H9 (cell line): ENCODE data around the gene MATN4. TPM values are rescaled to one million over a fixed set of nuclear protein-coding genes. Genes with fewer than 3 reads are reported as not detected.
A peak's percentile ranks its signal among the peaks of the same experiment; 100 is the strongest.

ENCODE experiments used
- DNase-seq: peaks from one replicate; pipeline ENCODE4 v3.0.0-alpha.2; 2017
- H2AFZ ChIP-seq: one replicate; pipeline ENCODE4 v1.6.1; 2013; ENCODE audit warnings: mild to moderate bottlenecking, low read length, control low read depth, moderate library complexity
- H2AK5ac ChIP-seq: 2 replicates; pipeline ENCODE4 v1.6.1; 2013; ENCODE audit warnings: low read length, control low read depth, mixed read lengths; ENCODE audit not compliant: insufficient read length
- H2BK120ac ChIP-seq: one replicate; pipeline ENCODE4 v1.6.1; 2013; ENCODE audit warnings: low read depth, mild to moderate bottlenecking, low read length, control low read depth, inconsistent platforms; ENCODE audit not compliant: poor library complexity, severe bottlenecking
- H2BK12ac ChIP-seq: 2 replicates; pipeline ENCODE4 v1.6.1; 2013; ENCODE audit warnings: low read length, control low read depth, mixed read lengths, low read depth; ENCODE audit not compliant: insufficient read length
- H2BK15ac ChIP-seq: 2 replicates; pipeline ENCODE4 v1.6.1; 2013; ENCODE audit warnings: low read depth, low read length, control low read depth
- H2BK20ac ChIP-seq: one replicate; pipeline ENCODE4 v1.6.1; 2013; ENCODE audit warnings: low read depth, mild to moderate bottlenecking, low read length, control low read depth, inconsistent platforms; ENCODE audit not compliant: poor library complexity, severe bottlenecking
- H2BK5ac ChIP-seq: 2 replicates; pipeline ENCODE4 v1.6.1; 2013; ENCODE audit warnings: low read length, control low read depth, mixed read lengths; ENCODE audit not compliant: insufficient read length
- H3K14ac ChIP-seq: 2 replicates; pipeline ENCODE4 v1.6.1; 2013; ENCODE audit warnings: low read length, control low read depth; ENCODE audit not compliant: insufficient read depth
- H3K18ac ChIP-seq: 2 replicates; pipeline ENCODE4 v1.6.1; 2013; ENCODE audit warnings: low read depth, mild to moderate bottlenecking, mixed read lengths, low read length, control low read depth; ENCODE audit not compliant: insufficient read length
- H3K23ac ChIP-seq: 2 replicates; pipeline ENCODE4 v1.6.1; 2013; ENCODE audit warnings: low read length, control low read depth, mixed read lengths, low read depth; ENCODE audit not compliant: insufficient read length
- H3K23me2 ChIP-seq: 2 replicates; pipeline ENCODE4 v1.6.1; 2013; ENCODE audit warnings: low read depth, mild to moderate bottlenecking, mixed read lengths, low read length, control low read depth; ENCODE audit not compliant: insufficient read length, poor library complexity, severe bottlenecking
- H3K27ac ChIP-seq: 2 replicates; pipeline ENCODE4 v1.5.1; 2013; ENCODE audit warnings: low read length, control low read depth, mixed read lengths, low read depth; ENCODE audit not compliant: insufficient read length
- H3K27me3 ChIP-seq: 2 replicates; pipeline ENCODE4 v1.6.1; 2013; ENCODE audit warnings: low read length, control low read depth, inconsistent platforms; ENCODE audit not compliant: insufficient read depth
- H3K4ac ChIP-seq: 2 replicates; pipeline ENCODE4 v1.6.1; 2013; ENCODE audit warnings: low read depth, mild to moderate bottlenecking, control low read depth, inconsistent platforms, low read length, moderate library complexity
- H3K4me1 ChIP-seq: 2 replicates; pipeline ENCODE4 v1.6.1; 2013; ENCODE audit warnings: low read length, control low read depth, inconsistent platforms; ENCODE audit not compliant: insufficient read depth
- H3K4me2 ChIP-seq: 2 replicates; pipeline ENCODE4 v1.6.1; 2013; ENCODE audit warnings: low read length, control low read depth, mixed read lengths; ENCODE audit not compliant: insufficient read length, insufficient read depth
- H3K56ac ChIP-seq: 2 replicates; pipeline ENCODE4 v1.6.1; 2013; ENCODE audit warnings: low read depth, mild to moderate bottlenecking, mixed read lengths, low read length, control low read depth; ENCODE audit not compliant: insufficient read length
- H3K79me1 ChIP-seq: 2 replicates; pipeline ENCODE4 v1.6.1; 2013; ENCODE audit warnings: low read depth, mild to moderate bottlenecking, moderate library complexity, low read length, control low read depth, inconsistent platforms; ENCODE audit not compliant: insufficient read depth, poor library complexity, severe bottlenecking
- H3K79me2 ChIP-seq: 2 replicates; pipeline ENCODE4 v1.6.1; 2013; ENCODE audit warnings: low read length, control low read depth, inconsistent platforms; ENCODE audit not compliant: insufficient read depth
- H3K9ac ChIP-seq: 2 replicates; pipeline ENCODE4 v1.6.1; 2013; ENCODE audit warnings: low read length, control low read depth, mixed read lengths; ENCODE audit not compliant: insufficient read length; ENCODE audit errors: extremely low read depth
- H3K9me3 ChIP-seq: one replicate; pipeline ENCODE4 v1.6.1; 2013; ENCODE audit warnings: low read depth, low read length, inconsistent platforms; ENCODE audit not compliant: control insufficient read depth
- H3T11ph ChIP-seq: one replicate; pipeline ENCODE4 v1.6.1; 2013; ENCODE audit warnings: mild to moderate bottlenecking, low read length, control low read depth, inconsistent platforms
- H4K20me1 ChIP-seq: one replicate; pipeline ENCODE4 v1.6.1; 2013; ENCODE audit not compliant: control insufficient read depth, insufficient read length, insufficient read depth
- H4K5ac ChIP-seq: 2 replicates; pipeline ENCODE4 v1.6.1; 2013; ENCODE audit warnings: low read depth, mild to moderate bottlenecking, mixed read lengths, low read length, control low read depth; ENCODE audit not compliant: insufficient read length
- H4K8ac ChIP-seq: replicated peaks from 2 replicates; pipeline ENCODE4 v1.6.1; 2013; ENCODE audit warnings: low read length, control low read depth, mixed read lengths, low read depth; ENCODE audit not compliant: insufficient read length
- H4K91ac ChIP-seq: 2 replicates; pipeline ENCODE4 v1.6.1; 2013; ENCODE audit warnings: low read depth, mild to moderate bottlenecking, moderate library complexity, mixed read lengths, low read length, control low read depth; ENCODE audit not compliant: insufficient read length
- H3K27ac Mint-ChIP-seq, 3 experiments: 2 replicates in 2 of 3; 3 replicates in 1 of 3; pipeline ENCODE4 v1.8.0; 2020 to 2021; ENCODE audit warnings: mixed read lengths in 3 of 3, mild to moderate bottlenecking in 1 of 3, moderate library complexity in 1 of 3
- H3K27me3 Mint-ChIP-seq: 2 replicates; pipeline ENCODE4 v1.8.0; 2021; ENCODE audit warnings: low read depth, mild to moderate bottlenecking, moderate library complexity, mixed read lengths
- H3K36me3 Mint-ChIP-seq, 3 experiments: 2 replicates in 2 of 3; 3 replicates in 1 of 3; pipeline ENCODE4 v1.8.0; 2020 to 2021; ENCODE audit warnings: low read depth in 3 of 3, mixed read lengths in 3 of 3; ENCODE audit not compliant: insufficient read depth in 1 of 3
- H3K4me1 Mint-ChIP-seq, 2 experiments: 2 replicates each; pipeline ENCODE4 v1.8.0; 2020; ENCODE audit warnings: mixed read lengths in 2 of 2
- H3K4me3 Mint-ChIP-seq, 2 experiments: 2 replicates in 1 of 2; 3 replicates in 1 of 2; pipeline ENCODE4 v1.8.0; 2020 to 2021; ENCODE audit warnings: mild to moderate bottlenecking in 2 of 2, mixed read lengths in 2 of 2, moderate library complexity in 1 of 2
- H3K9me3 Mint-ChIP-seq, 2 experiments: 2 replicates in 1 of 2; 3 replicates in 1 of 2; pipeline ENCODE4 v1.8.0; 2020; ENCODE audit warnings: mild to moderate bottlenecking in 2 of 2, mixed read lengths in 2 of 2, moderate library complexity in 1 of 2
- WGBS: extraction: QIAGEN DNeasy Blood & Tissue Kit; methylation state at CpG from one replicate; pipeline ENCODE4 v1.1.7; 2013; ENCODE audit warnings: missing lambda C conversion rate, low lambda C conversion rate, mixed read lengths; ENCODE audit not compliant: insufficient read length; ENCODE audit errors: extremely low coverage; 5-methylcytosine and 5-hydroxymethylcytosine counted together
- total RNA-seq: library from RNA; stranded (reverse); gene quantifications from 2 replicates; pipeline ENCODE4 v1.2.1, GENCODE V29; 2021
- TF ChIP-seq, protein P1 (sequence below): fragments of 200-600 bp; sonication (generic); conservative IDR thresholded peaks from 3 replicates; pipeline ENCODE4 v1.8.0; 2021; ENCODE audit warnings: antibody characterized with exemption, mild to moderate bottlenecking

The MATN4 gene
- total RNA-seq, 1 experiment from 2014 or later: 0.11 TPM

DNA sequence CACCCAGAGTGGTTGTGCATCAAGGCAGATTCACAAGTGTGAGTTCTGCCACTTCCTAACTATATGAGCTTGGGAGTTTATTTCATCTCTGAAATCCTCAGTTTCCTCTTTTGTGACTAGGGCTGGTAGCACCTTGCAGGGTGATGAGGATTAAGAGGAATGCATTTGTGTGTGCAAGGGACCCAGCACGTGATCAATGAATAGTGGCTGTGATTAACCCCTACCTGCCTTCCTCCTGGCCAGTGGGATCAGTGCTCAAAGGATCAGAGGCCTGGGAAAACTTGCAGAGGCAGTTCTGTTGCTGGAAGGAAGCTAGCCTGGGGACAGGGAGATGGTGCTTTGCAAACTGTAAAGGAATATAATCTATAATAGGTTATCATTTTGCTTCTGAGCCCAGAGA, 32.9 kb upstream of the MATN4 start:
- peak overlapping the region; percentile 96 to 99 (median 98) for H3K27ac Mint-ChIP-seq
- H3K9me3 Mint-ChIP-seq: no peaks in the 10 kb centered on the region
- Histone ChIP-seq H2AK5ac (no peak overlapping the region), H2BK15ac (no peak overlapping the region), H3K27me3 (no peaks in the 10 kb centered on the region), H3K9me3 (no peaks in the 10 kb centered on the region), H3T11ph (no peak overlapping the region), H3K79me1 (no peaks in the 10 kb centered on the region), H3K23ac (no peak overlapping the region), H3K4me1 (peaks cover 41% of the 10 kb centered on the region), H4K20me1 (peaks cover 2% of the 10 kb centered on the region), H3K4me2 (peak overlapping the region; percentile 53), H3K18ac (peak overlapping the region; percentile 21), H2BK12ac (no peak overlapping the region), H4K5ac (no peak overlapping the region), H2BK120ac (no peak overlapping the region), H3K27ac (peak overlapping the region; percentile 11), H3K9ac (no peak overlapping the region), H2BK20ac (no peak overlapping the region), H3K14ac (no peak overlapping the region), H3K79me2 (peaks cover 5% of the 10 kb centered on the region; the same call in 1 of the 2 replicates), H4K8ac (no peak overlapping the region), H4K91ac (no peak overlapping the region), H2AFZ (no peak overlapping the region), H2BK5ac (no peak overlapping the region), H3K4ac (no peak overlapping the region; the same call in 1 of the 2 replicates), H3K23me2 (peaks cover 3% of the 10 kb centered on the region), H3K56ac (no peak overlapping the region)
- TF ChIP-seq, protein P1, sequence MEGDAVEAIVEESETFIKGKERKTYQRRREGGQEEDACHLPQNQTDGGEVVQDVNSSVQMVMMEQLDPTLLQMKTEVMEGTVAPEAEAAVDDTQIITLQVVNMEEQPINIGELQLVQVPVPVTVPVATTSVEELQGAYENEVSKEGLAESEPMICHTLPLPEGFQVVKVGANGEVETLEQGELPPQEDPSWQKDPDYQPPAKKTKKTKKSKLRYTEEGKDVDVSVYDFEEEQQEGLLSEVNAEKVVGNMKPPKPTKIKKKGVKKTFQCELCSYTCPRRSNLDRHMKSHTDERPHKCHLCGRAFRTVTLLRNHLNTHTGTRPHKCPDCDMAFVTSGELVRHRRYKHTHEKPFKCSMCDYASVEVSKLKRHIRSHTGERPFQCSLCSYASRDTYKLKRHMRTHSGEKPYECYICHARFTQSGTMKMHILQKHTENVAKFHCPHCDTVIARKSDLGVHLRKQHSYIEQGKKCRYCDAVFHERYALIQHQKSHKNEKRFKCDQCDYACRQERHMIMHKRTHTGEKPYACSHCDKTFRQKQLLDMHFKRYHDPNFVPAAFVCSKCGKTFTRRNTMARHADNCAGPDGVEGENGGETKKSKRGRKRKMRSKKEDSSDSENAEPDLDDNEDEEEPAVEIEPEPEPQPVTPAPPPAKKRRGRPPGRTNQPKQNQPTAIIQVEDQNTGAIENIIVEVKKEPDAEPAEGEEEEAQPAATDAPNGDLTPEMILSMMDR: no peak
- H3K27me3 Mint-ChIP-seq: no peaks in the 10 kb centered on the region; the same call in 1 of the 2 replicates
- H3K4me3 Mint-ChIP-seq: peak overlapping the region; percentile 65 to 76
- WGBS: no CpG with 5 or more reads among the region's 1 CpG
- H3K36me3 Mint-ChIP-seq: peaks cover 3 to 13% (median 5%) of the 10 kb centered on the region in 3 experiments; a peak in 5 of 7 replicates
- peaks cover 94 to 98% of the 10 kb centered on the region in 2 experiments for H3K4me1 Mint-ChIP-seq
- DNase-seq: peak; percentile 55
